SU-DHL-6 (cell line): Measurements from ENCODE around the gene GPR78.

Experiments
- H2AFZ ChIP-seq: fragments of 200-600 bp; sonication (generic); 2 replicates; pipeline ENCODE4 v1.6.1; 2014; ENCODE audit warnings: low read depth, mild to moderate bottlenecking, moderate library complexity, mixed read lengths, antibody characterized with exemption, low read length; ENCODE audit not compliant: severe bottlenecking
- H3F3A ChIP-seq: fragments of 200-600 bp; shearing (Covaris generic); 2 replicates; pipeline ENCODE4 v1.6.0; 2016; ENCODE audit warnings: antibody characterized with exemption, mild to moderate bottlenecking; ENCODE audit not compliant: insufficient read depth
- H3K27ac ChIP-seq: fragments of 200-600 bp; sonication (generic); 2 replicates; pipeline ENCODE4 v1.5.1; 2016; ENCODE audit warnings: low read depth, mild to moderate bottlenecking, low read length, moderate library complexity, mixed read lengths
- H3K27me3 ChIP-seq: fragments of 200-600 bp; sonication (generic), shearing (Covaris generic); 2 replicates; pipeline ENCODE4 v1.6.0; 2014; ENCODE audit warnings: mild to moderate bottlenecking, low read length
- H3K36me3 ChIP-seq: fragments of 200-600 bp; sonication (generic); 2 replicates; pipeline ENCODE4 v1.6.1; 2014; ENCODE audit warnings: mild to moderate bottlenecking, low read length, mixed read lengths
- H3K4me2 ChIP-seq: fragments of 300-600, 200-600 bp; shearing (Covaris generic), sonication (generic); 2 replicates; pipeline ENCODE4 v1.6.0; 2014; ENCODE audit warnings: low read length, low read depth, mild to moderate bottlenecking; ENCODE audit not compliant: poor library complexity, severe bottlenecking
- H3K4me3 ChIP-seq: fragments of 200-600 bp; sonication (generic); 2 replicates; pipeline ENCODE4 v1.5.1; 2014; ENCODE audit warnings: antibody characterized with exemption, low read length, mild to moderate bottlenecking, mixed read lengths; ENCODE audit not compliant: insufficient read depth, poor library complexity, severe bottlenecking
- H3K79me2 ChIP-seq: fragments of 200-600 bp; sonication (generic); 2 replicates; pipeline ENCODE4 v1.6.1; 2014; ENCODE audit warnings: mild to moderate bottlenecking, low read length, moderate library complexity; ENCODE audit not compliant: insufficient read depth
- H3K9ac ChIP-seq: fragments of 200-600 bp; sonication (generic); 2 replicates; pipeline ENCODE4 v1.7.0; 2014; ENCODE audit warnings: mild to moderate bottlenecking, low read length
- H3K9me2 ChIP-seq: fragments of 200-600 bp; sonication (generic); replicated peaks from 2 replicates; pipeline ENCODE4 v1.6.1; 2014; ENCODE audit warnings: low read length; ENCODE audit not compliant: insufficient read depth
- H3K9me3 ChIP-seq: fragments of 200-600 bp; sonication (generic); 2 replicates; pipeline ENCODE4 v1.6.1; 2014; ENCODE audit warnings: low read length, mixed read lengths; ENCODE audit not compliant: insufficient read depth
- H4K20me1 ChIP-seq: fragments of 200-600 bp; sonication (generic); 2 replicates; pipeline ENCODE4 v1.6.1; 2014; ENCODE audit warnings: low read depth, mild to moderate bottlenecking, antibody characterized with exemption, low read length, moderate library complexity, mixed read lengths
- CTCF ChIP-seq: fragments of 200-600 bp; sonication (generic); IDR thresholded peaks from one replicate; pipeline ENCODE4 v1.5.1; 2017; ENCODE audit warnings: antibody characterized with exemption, mild to moderate bottlenecking, low read length, moderate library complexity; ENCODE audit not compliant: insufficient read depth, poor library complexity, severe bottlenecking
- EZH2phosphoT487 ChIP-seq: fragments of 200-600 bp; sonication (generic), shearing (Covaris generic); conservative IDR thresholded peaks from 2 replicates; pipeline ENCODE4 v1.6.1; 2018; ENCODE audit warnings: mild to moderate bottlenecking, antibody characterized with exemption, low read length, moderate library complexity, mixed read lengths

Gene GPR78

GRCh38 chr4:8556341-8557150 is 23.6 kb upstream of the GPR78 start:
- no peak for TF ChIP-seq CTCF
- no peak for TF ChIP-seq EZH2phosphoT487
- Histone ChIP-seq H3K4me2 (no peak overlapping the region), H3K27ac (no peak overlapping the region), H2AFZ (no peak overlapping the region), H3K27me3 (no peaks in the 10 kb centered on the region), H3K9me3 (no peaks in the 10 kb centered on the region), H4K20me1 (no peaks in the 10 kb centered on the region), H3K79me2 (no peaks in the 10 kb centered on the region), H3K9me2 (no peaks in the 10 kb centered on the region), H3K4me3 (no peak overlapping the region), H3K36me3 (no peaks in the 10 kb centered on the region), H3F3A (no peaks in the 10 kb centered on the region), H3K9ac (no peak overlapping the region)

GRCh38 chr4:8557151-8558076 is 22.8 kb upstream of the GPR78 start:
- Histone ChIP-seq H3K79me2 (no peaks in the 10 kb centered on the region), H3K9me2 (no peaks in the 10 kb centered on the region), H3K27me3 (no peaks in the 10 kb centered on the region), H2AFZ (no peak overlapping the region), H4K20me1 (no peaks in the 10 kb centered on the region), H3K9ac (no peak overlapping the region), H3K4me2 (no peak overlapping the region), H3F3A (no peaks in the 10 kb centered on the region), H3K27ac (no peak overlapping the region), H3K4me3 (no peak overlapping the region), H3K36me3 (no peaks in the 10 kb centered on the region), H3K9me3 (no peaks in the 10 kb centered on the region)
- TF ChIP-seq EZH2phosphoT487 = no peak
- TF ChIP-seq CTCF = no peak

GRCh38 chr4:8558080-8558960 is 21.9 kb upstream of the GPR78 start:
- no peak overlapping the region for H3K4me3 ChIP-seq
- no peaks in the 10 kb centered on the region for H3K9me3 ChIP-seq
- TF ChIP-seq CTCF = no peak
- no peak for TF ChIP-seq EZH2phosphoT487
- no peak overlapping the region for H3K27ac ChIP-seq
- no peak overlapping the region for H2AFZ ChIP-seq
- no peaks in the 10 kb centered on the region for H3K36me3 ChIP-seq
- H3K27me3 ChIP-seq = no peaks in the 10 kb centered on the region
- H4K20me1 ChIP-seq = no peaks in the 10 kb centered on the region
- H3K9me2 ChIP-seq = no peaks in the 10 kb centered on the region
- H3K79me2 ChIP-seq = no peaks in the 10 kb centered on the region
- no peak overlapping the region for H3K9ac ChIP-seq
- H3K4me2 ChIP-seq = no peak overlapping the region
- no peaks in the 10 kb centered on the region for H3F3A ChIP-seq
